GM18858 (cell line): ENCODE results near the gene PACS1.

Experiments used
- ATAC-seq: cut with Tn5 transposase; IDR thresholded peaks from one replicate; pipeline ENCODE4 v1.9.1; 2021; ENCODE audit not compliant: unreplicated experiment

PACS1 gene

DNA sequence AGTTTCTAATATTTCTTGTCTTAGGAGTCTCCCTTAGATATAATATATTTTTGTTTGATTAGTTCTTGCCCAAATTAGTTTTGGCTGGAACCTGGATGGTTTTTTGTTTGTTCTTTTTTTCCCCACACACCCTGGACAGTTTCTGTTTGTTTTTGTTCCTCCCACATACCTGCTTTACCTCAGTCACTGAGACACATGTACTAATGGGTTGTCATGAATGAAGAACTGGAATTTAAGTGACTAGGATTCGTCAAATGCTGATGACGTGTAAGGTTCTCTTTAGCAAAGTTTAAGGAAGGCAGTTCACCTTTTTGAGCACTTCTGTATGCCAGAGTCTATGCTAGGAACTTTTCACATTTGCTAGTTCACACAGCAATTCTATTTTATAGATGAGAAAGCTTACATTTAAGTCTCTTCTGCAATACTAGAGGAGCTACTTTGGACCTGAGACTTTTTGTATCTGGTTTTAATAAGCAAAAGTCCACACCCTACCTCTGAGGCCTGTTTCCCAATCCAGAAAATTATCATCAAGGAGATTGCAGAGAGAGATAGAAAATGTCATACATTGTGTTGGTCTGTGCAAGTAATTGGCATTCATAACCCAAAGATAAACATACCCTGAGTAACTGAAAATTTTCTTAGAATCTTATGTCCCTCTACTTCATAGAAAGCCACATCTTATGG lies 111.7 kb downstream of the PACS1 start:
- ATAC-seq, result no peak

DNA sequence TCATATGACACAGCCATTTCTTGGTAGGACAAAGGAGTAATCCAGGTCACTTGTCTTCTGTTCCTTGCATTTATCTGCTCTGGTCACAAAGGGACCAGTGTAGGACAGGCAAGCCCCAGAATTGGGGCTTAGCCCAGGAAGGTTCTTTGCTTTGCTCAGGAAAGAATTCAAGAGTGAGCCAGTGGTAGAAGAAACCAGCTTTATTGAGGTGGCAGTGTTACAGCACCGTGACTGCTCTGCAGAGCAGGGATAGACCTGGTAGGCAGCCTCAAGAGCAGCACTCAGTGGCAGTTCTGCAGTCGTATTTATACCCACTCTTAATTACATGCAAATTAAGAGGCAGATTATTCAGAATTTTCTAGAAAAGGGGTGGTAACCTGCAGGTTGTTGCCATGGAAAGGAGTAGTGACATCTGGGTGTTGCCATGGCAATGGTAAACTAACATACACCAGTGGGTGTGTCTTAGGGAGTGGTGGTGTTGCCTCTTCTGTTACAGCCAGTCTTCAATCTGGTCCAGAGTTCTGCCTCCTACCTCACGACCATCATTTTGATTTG lies 113.5 kb downstream of the PACS1 start:
- ATAC-seq, result no peak

DNA sequence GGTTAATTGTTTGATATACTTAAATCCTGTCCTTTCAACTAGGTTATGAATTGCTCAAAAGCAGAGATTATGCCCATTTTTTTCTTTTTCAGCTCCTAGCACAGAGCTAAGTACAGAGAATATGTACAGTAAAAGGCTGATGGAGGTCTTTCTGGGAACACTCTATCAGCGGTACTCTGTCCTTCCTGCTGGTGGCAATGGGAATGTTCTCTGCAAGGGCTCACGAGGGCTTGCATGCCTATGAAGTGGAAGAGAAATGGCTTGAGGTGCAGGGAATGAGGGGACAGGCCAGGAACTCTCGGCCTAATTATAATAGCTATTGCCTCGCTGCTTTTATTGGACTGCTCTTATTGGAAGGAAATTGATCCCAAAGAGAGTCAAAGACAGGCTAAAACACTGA lies 114.7 kb downstream of the PACS1 start:
- ATAC-seq, result no peak

DNA sequence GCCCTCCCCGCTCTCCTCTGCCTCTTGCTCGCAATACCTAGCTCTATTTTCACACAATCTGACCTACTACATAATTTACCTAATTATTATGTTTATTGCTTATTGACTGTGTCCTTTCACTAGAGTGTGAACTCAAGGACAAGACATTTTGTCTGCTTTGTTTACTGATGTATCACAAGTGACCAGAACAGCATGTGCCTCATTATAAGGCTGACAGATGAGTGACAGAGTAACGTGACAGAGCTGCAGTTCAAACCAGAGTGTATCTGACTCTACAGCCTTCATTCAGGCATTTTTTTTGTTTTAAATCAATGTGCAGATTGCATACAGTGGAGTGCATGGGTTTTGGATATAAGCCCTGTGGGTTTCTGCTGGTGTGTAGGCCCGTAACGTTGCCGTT lies 116.4 kb downstream of the PACS1 start:
- no peak for ATAC-seq

DNA sequence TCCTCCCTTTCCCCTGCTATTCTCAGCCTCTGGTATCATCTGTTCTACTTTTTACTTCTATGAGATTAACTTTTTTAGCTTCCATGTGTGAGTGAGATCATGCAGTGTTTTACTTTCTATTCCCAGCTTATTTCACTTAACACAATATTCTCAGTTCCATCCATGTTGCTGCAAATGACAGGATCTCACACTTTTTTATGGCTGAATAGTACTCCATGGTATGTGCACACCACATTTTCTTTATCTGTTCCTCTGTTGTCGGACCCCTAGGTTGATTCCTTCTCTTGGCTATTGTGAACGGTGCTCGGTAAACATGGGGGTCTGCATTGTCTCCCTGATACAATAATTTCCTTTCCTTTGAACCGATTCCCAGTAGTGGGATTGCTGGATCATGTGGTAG lies 117.4 kb downstream of the PACS1 start:
- no peak for ATAC-seq

DNA sequence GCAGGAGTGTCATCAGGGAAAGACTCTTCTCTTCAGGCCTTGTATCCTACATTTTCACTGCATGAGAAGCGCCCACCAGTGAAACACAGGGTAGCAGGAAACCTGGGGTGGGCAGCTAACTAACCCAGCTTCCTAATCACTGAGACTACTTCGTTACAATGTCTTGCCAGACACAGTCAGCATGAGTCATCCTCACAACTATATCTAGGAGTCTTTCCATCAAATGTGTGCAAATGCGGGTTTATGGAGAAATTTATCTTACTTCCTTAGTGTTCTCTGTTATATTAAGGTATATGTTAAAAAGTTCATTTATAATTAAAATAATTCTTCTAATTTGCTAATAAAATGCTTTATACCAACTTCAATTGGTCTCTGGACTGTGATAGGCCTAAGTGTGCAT lies 118.5 kb downstream of the PACS1 start:
- ATAC-seq, result no peak

DNA sequence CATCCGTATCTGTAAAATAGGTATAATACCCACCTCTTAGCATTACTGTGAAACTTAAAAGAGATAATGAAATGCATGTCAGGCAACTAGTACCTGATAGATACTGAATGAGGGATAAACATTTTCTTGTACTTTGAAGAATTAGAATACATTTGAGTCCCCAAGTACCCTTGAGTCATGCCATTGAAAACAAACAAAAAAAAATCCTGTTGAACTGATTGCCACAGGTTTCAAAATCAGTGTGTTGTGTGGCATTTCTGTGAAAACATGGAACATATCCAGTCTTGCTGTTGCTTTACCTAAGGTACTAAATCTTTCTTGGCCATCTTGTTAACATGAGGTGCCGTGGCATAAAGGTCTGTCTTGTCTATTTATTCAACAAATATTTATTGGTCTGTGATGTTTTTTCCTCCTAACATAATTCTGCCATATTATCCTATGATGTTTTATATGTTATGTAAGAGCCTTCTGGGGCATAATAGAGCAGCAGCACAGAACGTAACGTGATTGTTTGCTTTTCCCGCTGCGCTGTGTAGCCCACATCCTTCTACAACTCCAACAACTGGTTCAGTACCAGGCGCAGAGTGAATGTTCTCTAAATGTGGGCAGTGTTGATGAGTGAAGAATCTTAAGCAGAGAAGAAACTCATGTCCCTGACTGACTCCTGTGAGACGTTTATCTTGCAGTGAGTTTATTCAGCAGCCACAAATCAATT lies 119.1 kb downstream of the PACS1 start:
- no peak for ATAC-seq

DNA sequence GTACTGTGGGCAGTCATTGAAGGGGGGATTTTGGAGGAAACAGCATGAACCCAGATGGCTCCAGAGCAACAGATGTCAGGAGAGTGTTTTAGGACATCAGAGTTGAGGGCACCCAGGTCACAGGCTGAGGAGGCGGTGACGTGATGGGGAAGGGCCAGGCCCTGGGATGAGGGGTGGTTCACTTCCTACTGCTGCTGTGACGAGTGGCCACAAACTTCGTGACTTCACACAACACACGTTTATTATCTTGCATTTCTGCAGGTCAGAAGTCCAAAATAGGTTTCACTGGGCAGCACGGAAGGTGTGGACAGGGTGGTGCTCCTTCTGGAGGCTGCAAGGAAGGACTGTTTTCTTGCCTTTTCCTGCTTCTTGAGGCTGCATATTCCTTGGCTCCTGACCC lies 120.7 kb downstream of the PACS1 start:
- ATAC-seq, result no peak

DNA sequence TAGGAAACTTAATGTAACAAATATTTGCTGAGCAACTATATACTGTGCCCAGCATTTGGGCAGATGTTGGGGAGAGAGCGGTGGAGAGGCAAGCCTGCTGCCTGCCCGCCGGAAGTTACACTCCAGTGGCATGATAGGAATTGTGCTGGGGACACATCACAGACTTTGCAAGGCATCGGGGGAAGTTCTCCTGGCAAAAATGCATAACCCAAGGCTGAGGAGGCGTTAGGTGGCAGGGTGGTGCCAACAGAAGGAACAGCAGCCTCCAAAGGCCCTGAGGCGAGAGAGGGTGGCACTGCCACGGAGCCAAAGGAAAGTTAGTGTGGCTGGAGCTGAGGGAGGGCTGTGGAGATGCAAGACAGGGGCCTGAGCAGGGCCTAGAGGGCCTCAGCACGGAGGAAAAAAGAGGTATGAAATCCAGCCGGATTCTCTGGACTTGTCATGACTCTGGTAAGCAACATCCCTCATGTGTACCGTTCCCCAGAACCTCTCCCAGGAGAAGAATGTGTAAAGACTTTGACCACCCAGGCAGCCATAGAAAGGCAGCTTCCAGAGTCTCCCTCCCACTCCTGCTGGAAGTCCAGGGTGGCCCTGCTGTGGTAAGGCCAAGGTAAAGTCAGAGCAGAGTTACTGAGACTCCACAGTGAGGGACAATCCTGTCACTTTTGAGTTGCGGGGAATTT lies 122.2 kb downstream of the PACS1 start:
- ATAC-seq, result no peak

DNA sequence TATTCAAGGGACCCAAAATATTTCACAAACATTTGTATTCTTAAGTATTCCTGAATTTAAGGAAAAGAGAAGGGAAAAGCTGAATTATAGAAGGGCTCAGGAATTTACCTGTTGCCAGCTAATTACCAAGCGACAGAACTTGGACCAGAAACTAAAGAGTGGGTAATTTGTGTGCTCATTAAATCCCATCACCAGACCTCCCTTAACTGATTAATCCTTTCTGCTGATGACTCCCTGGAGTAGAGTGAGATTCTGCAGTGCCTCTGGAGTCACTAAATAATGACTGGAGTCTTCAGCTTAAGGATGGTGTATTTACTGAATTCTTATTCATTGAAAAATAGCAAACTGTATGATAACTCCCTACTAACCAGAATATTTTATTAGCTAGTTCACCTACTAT lies 124.3 kb downstream of the PACS1 start:
- ATAC-seq, result no peak

DNA sequence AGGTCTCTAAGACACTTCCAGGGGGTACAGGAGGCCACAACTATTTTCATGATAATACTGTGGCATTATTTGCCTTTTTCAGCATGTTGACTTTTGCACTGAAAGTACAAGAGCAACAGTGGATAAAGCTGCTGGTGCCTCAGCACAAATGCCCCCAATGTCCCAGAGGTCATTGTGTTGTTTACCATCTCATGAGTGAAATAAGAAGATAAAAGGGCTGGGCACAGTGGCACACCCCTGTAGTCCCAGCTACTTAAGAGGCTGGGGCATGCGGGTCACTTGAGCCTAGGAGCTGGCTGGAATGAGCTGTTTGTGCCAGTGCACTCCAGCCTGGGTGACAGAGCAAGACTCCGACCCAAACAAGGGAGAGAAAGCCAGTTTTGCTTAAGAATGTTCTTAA lies 125.8 kb downstream of the PACS1 start:
- ATAC-seq, result no peak

DNA sequence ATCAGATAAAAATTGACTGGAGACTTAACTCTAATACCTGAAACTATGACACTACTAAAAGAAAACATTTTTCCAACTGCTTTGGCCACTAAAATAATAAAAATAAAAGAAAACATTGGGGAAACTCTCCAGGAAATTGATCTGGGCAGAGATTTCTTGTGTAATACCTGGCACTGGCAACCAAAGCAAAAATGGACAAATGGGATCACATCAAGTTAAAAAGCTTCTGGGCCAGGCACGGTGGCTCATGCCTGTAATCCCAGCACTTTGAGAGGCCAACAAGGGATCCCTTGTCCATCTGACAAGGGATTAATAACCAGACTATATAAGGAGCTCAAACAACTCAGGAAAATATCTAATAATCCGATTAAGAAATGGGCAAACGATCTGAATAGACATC lies 133.8 kb downstream of the PACS1 start:
- ATAC-seq, result no peak

DNA sequence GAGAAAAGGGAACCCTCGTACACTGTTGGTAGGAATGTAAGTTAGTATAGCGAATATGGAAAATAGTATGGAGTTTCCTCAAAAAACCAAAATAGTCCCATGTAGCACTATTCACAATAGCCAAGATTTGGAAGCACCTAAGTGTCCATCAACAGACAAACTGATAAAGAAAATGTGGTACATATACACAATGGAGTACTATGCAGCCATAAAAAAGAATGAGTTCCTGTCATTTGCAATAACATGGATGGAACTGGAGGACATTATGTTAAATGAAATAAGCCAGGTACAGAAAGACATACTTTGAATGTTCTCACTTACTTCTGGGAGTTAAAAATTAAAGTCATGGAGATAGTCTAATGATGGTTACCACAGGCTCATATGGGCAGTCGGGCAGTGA lies 134.3 kb downstream of the PACS1 start:
- ATAC-seq, result no peak

DNA sequence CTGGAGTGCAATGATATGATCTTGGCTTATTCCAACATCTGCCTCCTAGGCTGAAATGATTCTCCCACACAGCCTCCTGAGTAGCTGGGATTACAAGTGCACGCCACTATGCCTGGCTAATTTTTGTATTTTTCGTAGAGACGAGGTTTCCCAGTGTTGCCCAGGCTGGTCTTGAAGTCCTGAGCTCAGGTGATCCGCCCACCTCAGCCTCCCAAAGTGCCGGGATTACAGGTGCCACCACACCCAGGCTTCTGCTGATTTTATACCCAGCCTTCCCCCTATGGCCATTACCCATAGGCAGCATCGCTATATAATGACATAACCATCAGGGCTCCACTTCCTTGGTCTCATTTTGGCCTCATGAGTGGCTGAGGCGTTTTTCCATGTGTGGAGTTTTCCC lies 137.7 kb downstream of the PACS1 start:
- no peak for ATAC-seq

DNA sequence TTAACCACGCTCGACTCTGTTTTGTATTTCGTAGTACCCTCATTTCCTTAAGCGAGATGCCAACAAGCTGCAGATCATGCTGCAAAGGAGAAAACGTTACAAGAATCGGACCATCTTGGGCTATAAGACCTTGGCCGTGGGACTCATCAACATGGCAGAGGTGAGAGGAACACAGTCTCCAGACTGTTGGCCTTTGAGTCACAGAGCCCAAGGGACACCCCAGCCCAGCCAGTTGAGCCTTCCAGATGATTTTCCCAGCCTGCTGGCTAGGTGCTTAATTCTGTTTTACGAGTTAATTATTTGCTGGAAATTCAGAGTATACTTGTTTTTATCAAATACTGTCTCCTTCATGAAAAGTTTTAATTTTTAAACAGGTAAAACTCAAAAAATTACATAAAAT lies 141.0 kb downstream of the PACS1 start:
- ATAC-seq, result no peak

DNA sequence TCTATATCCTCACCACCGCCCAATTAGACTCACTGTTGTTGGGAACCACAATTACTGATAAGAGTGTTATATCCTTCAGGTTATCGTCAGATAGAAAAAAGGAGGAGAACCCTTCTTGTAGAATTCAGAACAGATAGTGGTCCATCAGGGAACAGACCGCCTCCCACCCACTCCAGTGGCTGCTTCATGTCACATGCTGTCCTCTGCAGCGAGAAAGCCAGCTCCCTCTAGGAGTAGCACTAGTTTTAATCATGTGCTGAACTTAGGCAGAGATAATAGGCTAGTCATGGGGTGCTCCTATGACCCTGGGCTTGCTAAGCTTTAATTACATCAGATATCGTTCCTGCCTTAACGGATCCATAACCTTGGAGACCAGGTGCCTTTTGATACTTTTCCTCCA lies 146.8 kb downstream of the PACS1 start:
- no peak for ATAC-seq

DNA sequence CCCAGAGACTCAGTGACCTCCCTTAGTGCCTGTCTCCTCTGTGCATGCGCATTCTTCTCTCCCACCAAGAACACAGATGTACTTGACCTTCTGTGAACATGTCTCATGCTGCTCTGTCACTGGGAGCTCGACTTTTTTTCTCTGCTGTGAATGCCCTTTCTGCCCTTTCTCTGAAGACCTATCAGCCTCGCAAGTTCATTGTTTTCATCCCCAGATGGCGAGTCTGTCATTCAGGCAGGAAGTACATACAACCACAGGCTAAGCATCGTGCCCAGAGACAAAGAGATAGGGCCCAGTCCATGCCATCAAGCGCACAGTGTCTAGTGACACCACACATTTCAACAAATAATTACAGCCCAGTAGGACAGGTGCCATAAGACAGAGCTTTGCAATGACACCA lies 148.0 kb downstream of the PACS1 start:
- ATAC-seq, result no peak

DNA sequence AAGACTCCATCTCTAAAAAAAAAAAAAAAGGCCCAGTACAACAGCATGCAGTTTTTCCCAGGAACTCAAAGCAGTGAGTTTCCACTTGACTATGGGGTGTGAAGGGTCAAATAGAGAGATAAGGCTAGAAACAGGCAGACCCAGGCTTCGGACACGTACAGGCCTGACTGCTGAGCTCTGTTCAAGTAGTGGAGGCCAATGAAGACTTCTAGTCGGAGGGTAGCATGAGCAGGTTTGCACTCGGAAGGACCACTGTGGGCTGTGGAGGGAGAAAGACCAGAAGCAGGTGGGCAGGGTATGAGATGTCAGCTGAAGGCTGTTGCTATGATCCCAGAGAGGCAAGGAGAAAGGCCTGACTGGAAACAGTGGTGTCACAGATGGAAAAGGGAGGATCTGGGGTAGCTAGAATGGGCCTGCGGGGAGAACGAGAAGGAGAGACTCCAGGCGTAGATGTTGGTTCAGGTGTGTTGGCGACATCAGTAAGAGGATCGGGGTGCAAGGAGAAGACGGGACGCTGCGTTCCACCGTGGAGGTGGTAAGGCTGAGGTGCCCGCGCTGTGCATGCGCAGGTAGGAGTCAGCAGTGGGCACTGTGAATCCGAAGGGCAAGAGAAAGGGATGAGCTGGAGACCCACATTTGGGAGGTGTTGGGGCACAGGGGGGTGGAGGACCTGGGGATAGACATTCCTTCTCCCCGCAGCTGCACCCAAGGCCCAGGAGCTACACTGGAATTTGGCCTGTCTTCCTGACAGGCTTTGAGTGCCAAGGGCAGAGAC lies 149.0 kb downstream of the PACS1 start:
- no peak for ATAC-seq

DNA sequence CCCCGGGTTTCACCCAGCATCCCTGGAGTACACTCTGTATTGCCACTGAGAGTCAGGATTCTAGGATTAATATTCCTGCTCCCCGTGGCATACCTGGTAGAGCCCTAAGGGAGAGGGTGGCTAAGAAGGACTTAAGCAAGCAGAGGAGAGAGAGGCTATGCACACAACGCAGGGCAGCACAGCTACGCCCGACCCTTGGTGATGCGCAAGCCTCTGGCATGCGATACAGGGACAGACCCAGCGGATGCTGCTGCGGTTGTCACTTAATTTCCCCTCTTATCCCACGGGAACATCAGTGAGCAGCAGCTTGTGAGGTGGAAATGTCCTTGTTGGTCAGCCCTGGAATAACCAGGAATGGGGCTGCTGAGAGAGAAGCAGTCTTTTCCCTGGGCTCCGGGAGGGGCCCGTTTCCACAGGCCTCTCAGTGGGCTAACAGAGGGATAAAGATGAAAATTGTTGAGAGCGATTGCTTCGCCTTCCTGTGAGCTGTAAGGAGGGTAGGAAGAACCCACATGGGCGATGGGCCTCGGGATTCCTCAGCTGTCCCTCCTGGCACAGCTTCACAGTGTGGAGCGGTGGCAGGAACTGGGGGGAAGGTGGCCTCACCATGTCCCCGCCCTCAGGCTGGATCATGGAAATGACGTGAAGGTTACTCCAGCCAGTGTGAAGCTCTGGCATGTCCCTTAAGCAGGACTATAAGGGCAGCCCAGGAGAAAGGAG lies 149.9 kb downstream of the PACS1 start:
- ATAC-seq, result no peak

DNA sequence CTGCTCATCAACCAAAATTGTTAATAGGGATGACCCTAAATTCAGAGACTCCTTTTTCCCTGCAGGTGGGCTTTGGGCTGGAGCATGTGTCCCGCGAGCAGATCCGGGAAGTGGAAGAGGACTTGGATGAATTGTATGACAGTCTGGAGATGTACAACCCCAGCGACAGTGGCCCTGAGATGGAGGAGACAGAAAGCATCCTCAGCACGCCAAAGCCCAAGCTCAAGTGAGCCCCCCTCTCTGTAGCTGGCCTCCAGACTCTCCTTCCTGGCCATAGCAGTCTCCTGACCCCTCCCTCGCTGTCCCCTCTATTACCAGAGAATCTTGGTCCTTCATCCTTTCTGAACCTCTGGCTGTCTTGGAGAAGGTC lies 150.5 kb downstream of the PACS1 start:
- ATAC-seq, result no peak

DNA sequence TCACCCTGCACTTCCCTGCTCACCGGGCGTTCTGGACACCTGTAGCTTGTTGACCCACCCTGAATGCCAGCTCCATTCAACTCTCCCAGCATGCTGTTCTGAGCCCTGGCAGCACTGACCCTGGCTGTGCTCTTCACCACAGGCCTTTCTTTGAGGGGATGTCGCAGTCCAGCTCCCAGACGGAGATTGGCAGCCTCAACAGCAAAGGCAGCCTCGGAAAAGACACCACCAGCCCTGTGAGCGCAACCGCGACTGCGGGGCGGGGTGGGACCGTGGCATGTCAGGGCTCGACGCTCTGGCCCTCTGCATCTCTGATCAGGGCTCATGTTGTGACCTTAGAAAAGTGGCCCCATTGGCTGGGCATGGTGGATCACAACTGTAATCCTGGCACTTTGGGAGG lies 150.9 kb downstream of the PACS1 start:
- no peak for ATAC-seq
